Measurements from ENCODE around the gene MAGEA8. TPM values are rescaled to one million over a fixed set of nuclear protein-coding genes. Genes with fewer than 3 reads are reported as not detected.
"Not testable (repeated sequence)": the region's sequence is repeated elsewhere in the genome, so short reads cannot be mapped to it uniquely, and the experiment has no call there.

MAGEA8 gene
- total RNA-seq (2022): not detected in 2 replicates
- Bru-seq, nascent RNA: not detected
- not detected for BruChase-seq, experiment 1, labeled RNA remaining after a 2-hour chase
- BruChase-seq, experiment 2, labeled RNA remaining after a 6-hour chase: not detected
- long read RNA-seq: 0 reads

- no peak within 1 kb of the TSS for H3K4me3 ChIP-seq (ENCODE audit: low read depth, low read length)
- intact Hi-C loops (cut with micrococcal nuclease; ENCODE audit: unreplicated experiment): no loop called here
- no peaks in the 10 kb centered on the region for H3K36me3 Mint-ChIP-seq (ENCODE audit: insufficient read depth, unreplicated experiment)
- peaks cover 15% of the 10 kb centered on the region for H3K27me3 Mint-ChIP-seq (ENCODE audit: insufficient read depth, unreplicated experiment)
- no peaks in the 10 kb centered on the region for H3K4me1 Mint-ChIP-seq (ENCODE audit: low read depth, unreplicated experiment)
- ChIA-PET POLR2A (no interaction called here), CTCF (interaction anchor here (0.5 kb wide), 1 partner anchor 377 kb away, joined by 3 read pairs; no protein-coding TSS in a partner anchor)
- no peak within 1 kb of the TSS for H3K4me3 Mint-ChIP-seq (ENCODE audit: unreplicated experiment)
- BruUV-seq (replicated peaks): no TSS peak
- no peaks in the 10 kb centered on the region for H3K4me1 ChIP-seq
- DNase-seq: peak; percentile 16 to 32
- H3K9me3 ChIP-seq: no peaks in the 10 kb centered on the region
- H3K27me3 ChIP-seq (replicated peaks; ENCODE audit: control insufficient read depth, insufficient read depth, low read length): no peaks in the 10 kb centered on the region
- no peak within 1 kb of the TSS for H3K27ac Mint-ChIP-seq (ENCODE audit: unreplicated experiment)
- TF ChIP-seq CTCF (IDR thresholded peaks at IDR 0.05; ENCODE audit: insufficient read depth in 1 of 2, low read depth in 1 of 2, low read length in 1 of 2, severe bottlenecking in 1 of 2, unreplicated experiment in 1 of 2): peak; percentile 25 to 37
- H3K36me3 ChIP-seq (ENCODE audit: control insufficient read depth, insufficient read depth, low read length): no peaks in the 10 kb centered on the region
- no peaks in the 10 kb centered on the region for H3K9me3 Mint-ChIP-seq (ENCODE audit: unreplicated experiment)
Observed at GRCh38 chrX:149881081-149881711, at the start of gene MAGEA8. MAGEA8 (plus strand) TSS chrX:149881183; CDS start chrX:149884273, 3,090 bp downstream.

- DNase-seq: no peak
- intact Hi-C loops (cut with micrococcal nuclease; ENCODE audit: unreplicated experiment): loop anchor here (2.0 kb wide), 1 partner anchor 19 kb away; no protein-coding TSS in a partner anchor
- Histone ChIP-seq H3K9me3 (no peaks in the 10 kb centered on the region), H3K27me3 (replicated peaks; ENCODE audit: control insufficient read depth, insufficient read depth, low read length) (no peaks in the 10 kb centered on the region), H3K4me1 (no peaks in the 10 kb centered on the region), H3K4me3 (ENCODE audit: low read depth, low read length) (no peak overlapping the region), H3K36me3 (ENCODE audit: control insufficient read depth, insufficient read depth, low read length) (no peaks in the 10 kb centered on the region)
- CTCF ChIA-PET: no interaction called here
- Mint-ChIP-seq H3K36me3 (ENCODE audit: insufficient read depth, unreplicated experiment) (no peaks in the 10 kb centered on the region), H3K4me3 (ENCODE audit: unreplicated experiment) (no peak overlapping the region), H3K4me1 (ENCODE audit: low read depth, unreplicated experiment) (peaks cover 12% of the 10 kb centered on the region), H3K9me3 (ENCODE audit: unreplicated experiment) (no peaks in the 10 kb centered on the region), H3K27me3 (ENCODE audit: insufficient read depth, unreplicated experiment) (peaks cover 26% of the 10 kb centered on the region), H3K27ac (ENCODE audit: unreplicated experiment) (no peak overlapping the region)
- no TSS peak for BruUV-seq (replicated peaks)
- POLR2A ChIA-PET: no interaction called here
- no peak for TF ChIP-seq CTCF (IDR thresholded peaks at IDR 0.05; ENCODE audit: insufficient read depth in 1 of 2, low read depth in 1 of 2, low read length in 1 of 2, severe bottlenecking in 1 of 2, unreplicated experiment in 1 of 2)
Observed at GRCh38 chrX:149831473-149831872, 49.5 kb upstream of the MAGEA8 start.

- POLR2A ChIA-PET; H3K27me3 ChIP-seq (replicated peaks; ENCODE audit: control insufficient read depth, insufficient read depth, low read length); BruUV-seq (replicated peaks); intact Hi-C loops (cut with micrococcal nuclease; ENCODE audit: unreplicated experiment); H3K9me3 Mint-ChIP-seq (ENCODE audit: unreplicated experiment); H3K36me3 ChIP-seq (ENCODE audit: control insufficient read depth, insufficient read depth, low read length); H3K4me1 ChIP-seq; H3K4me1 Mint-ChIP-seq (ENCODE audit: low read depth, unreplicated experiment); H3K9me3 ChIP-seq; H3K27ac Mint-ChIP-seq (ENCODE audit: unreplicated experiment); CTCF ChIA-PET; H3K4me3 ChIP-seq (ENCODE audit: low read depth, low read length); H3K4me3 Mint-ChIP-seq (ENCODE audit: unreplicated experiment); H3K27me3 Mint-ChIP-seq (ENCODE audit: insufficient read depth, unreplicated experiment); DNase-seq; H3K36me3 Mint-ChIP-seq (ENCODE audit: insufficient read depth, unreplicated experiment): not testable (repeated sequence)
Observed at GRCh38 chrX:149836728-149837127, 44.3 kb upstream of the MAGEA8 start.

All from Caco-2 (cell line).